Renal cortex interstitium (tissue), 11 donors: ENCODE results near the gene BRD3OS. TPM values are rescaled to one million over a fixed set of nuclear protein-coding genes. Genes with fewer than 3 reads are reported as not detected.
"Not testable (repeated sequence)": the region's sequence is repeated elsewhere in the genome, so short reads cannot be mapped to it uniquely, and the experiment has no call there.

Source experiments
- DNase-seq, 11 donors: peaks; one replicate each; pipeline ENCODE4 v3.0.0-alpha.2; 2013; ENCODE audit warnings: low read depth in 9 of 11, low spot score in 4 of 11; ENCODE audit errors: extremely low read depth in 1 of 11
- polyA plus RNA-seq, 3 donors: library from polyadenylated mRNA; unstranded; fragments of 120-200 nt; gene quantifications; one replicate each; pipeline ENCODE4 v1.2.1, GENCODE V29; 2013; ENCODE audit not compliant: insufficient read length in 3 of 3

BRD3OS gene
- polyA plus RNA-seq, 3 donors: 22.7 to 24.0 (median 23.4) TPM

DNA sequence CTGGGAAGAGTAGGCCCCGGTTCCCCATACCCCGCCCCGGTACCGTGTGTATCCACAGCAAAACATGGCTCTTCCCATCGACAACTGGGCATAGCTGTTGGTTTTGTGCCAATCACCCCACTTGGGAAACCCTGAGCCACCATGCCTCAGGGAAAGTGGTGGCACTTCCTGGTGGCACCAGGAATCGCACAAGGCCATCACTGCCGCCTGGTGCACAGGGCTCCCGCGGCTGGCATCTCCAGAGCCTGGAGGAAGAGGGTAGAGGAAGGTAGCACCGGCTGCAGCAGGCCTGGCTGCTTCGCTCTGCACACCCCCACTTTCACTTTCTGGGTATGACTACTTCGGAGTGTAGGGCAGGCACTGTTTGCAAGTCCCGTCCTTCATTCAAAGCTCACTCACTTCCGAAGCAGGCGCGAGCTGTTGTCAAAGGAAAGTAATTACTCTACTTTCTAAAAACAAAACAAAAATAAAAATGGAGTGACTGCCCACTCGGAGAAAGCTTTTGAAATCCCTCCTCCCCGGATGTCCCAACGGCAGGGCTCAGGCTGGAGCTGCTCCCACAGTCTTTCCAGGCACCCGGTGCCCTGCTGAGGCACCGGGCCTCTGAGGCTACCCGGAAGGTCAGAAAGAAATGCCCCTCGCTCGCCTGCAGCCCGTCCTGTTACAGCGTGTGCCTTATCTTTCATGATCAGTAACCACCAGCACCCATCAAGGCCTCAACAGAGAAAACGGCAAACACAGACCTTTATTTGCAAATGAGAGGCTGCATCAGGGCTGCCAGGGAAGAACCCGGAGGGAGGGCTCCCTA is 40.5 kb downstream of the BRD3OS start:
- no peak for DNase-seq

GRCh38 chr9:134066526-134066912 is 41.2 kb downstream of the BRD3OS start:
- no peak for DNase-seq

- no peak for DNase-seq
Observed at GRCh38 chr9:134066913-134067851, 41.9 kb downstream of the BRD3OS start.

- DNase-seq: peak; percentile 65 to 90 (median 85)
Observed at GRCh38 chr9:134067904-134068743, 42.8 kb downstream of the BRD3OS start, which contains the start of gene BRD3. BRD3 (minus strand) TSS chr9:134068026; CDS start chr9:134053477, 14,549 bp downstream.

- peak in 1 of 11 donors; percentile 37 for DNase-seq
Observed at GRCh38 chr9:134068744-134069479, 43.6 kb downstream of the BRD3OS start.

GRCh38 chr9:134069480-134070399 is 44.5 kb downstream of the BRD3OS start:
- no peak for DNase-seq

DNA sequence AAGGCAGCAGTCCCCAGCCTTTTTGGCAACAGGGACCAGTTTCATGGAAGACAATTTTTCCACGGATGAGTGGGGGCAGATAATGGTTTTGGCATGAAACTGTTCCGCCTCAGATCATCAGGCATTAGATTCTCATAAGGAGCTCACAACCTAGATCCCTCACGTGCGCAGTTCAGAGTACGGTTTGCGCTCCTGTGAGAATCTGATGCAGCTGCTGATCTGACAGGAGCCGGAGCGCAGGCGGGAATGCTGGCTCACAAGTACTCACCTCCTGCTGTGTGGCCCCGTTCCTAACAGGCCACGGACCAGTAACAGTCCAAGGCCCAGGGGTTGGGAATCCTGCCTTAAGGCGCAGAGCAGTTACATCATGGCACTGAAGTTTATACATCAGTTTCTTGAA is 45.9 kb downstream of the BRD3OS start:
- DNase-seq: no peak

DNA sequence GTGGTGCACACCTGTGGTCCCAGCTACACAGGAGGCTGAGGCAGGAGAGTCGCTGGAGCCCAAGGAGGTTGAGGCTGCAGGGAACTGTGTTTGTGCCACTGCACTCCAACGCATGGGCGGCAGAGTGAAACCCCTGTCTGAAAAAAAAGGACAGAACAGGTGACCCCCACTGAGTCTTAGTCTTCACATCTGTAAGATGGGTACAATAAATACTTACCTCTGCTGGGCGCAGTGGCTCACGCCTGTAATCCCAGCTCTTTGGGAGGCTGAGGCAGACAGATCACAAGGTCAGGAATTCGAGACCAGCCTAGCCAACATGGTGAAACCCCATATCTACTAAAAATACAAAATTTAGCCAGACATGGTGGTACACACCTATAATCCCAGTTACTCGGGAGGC is 47.4 kb downstream of the BRD3OS start:
- not testable (repeated sequence) for DNase-seq

GRCh38 chr9:134073500-134073899 is 48.2 kb downstream of the BRD3OS start:
- no peak for DNase-seq

GRCh38 chr9:134075689-134076088 is 50.4 kb downstream of the BRD3OS start:
- DNase-seq: not testable (repeated sequence)

- no peak for DNase-seq
Observed at GRCh38 chr9:134076644-134077043, 51.4 kb downstream of the BRD3OS start.

Other genes starting within 250 kb of the BRD3OS start
- 10 to 100 TPM; 37.2 to 66.2 (median 40.4) TPM for gene VAV2, start 33.2 kb upstream of the BRD3OS start, polyA plus RNA-seq
- gene BRD3, start 42.5 kb downstream of the BRD3OS start, polyA plus RNA-seq: 10 to 100 TPM; 45.0 to 52.4 (median 46.4) TPM
- 10 to 100 TPM; 36.3 to 42.7 (median 36.9) TPM for gene WDR5, start 110.6 kb downstream of the BRD3OS start, polyA plus RNA-seq
- not detected for gene RNU6ATAC, start 139.1 kb downstream of the BRD3OS start, polyA plus RNA-seq